NCI-H510A (cell line): ENCODE results near the gene ENG.
A peak's percentile ranks its signal among the peaks of the same experiment; 100 is the strongest.
"Not testable (repeated sequence)": the region's sequence is repeated elsewhere in the genome, so short reads cannot be mapped to it uniquely, and the experiment has no call there.

ENCODE experiments used
- DNase-seq: peaks from one replicate; lab custom pipeline; 2025; lab: John Stamatoyannopoulos, UW

The ENG gene

GRCh38 chr9:127878001-127878651 lies 23.7 kb upstream of the ENG start:
- DNase-seq, result no peak

- peak; percentile 46 for DNase-seq
Measured at GRCh38 chr9:127877566-127877998, 23.1 kb upstream of the ENG start, which contains the start of gene AK1. AK1 (minus strand) TSS chr9:127877675; CDS start chr9:127874617, 3,058 bp downstream.

GRCh38 chr9:127876764-127877562 lies 22.5 kb upstream of the ENG start:
- no peak for DNase-seq

- no peak for DNase-seq
Measured at GRCh38 chr9:127876026-127876763, 21.7 kb upstream of the ENG start.

GRCh38 chr9:127875306-127875966 lies 21.0 kb upstream of the ENG start:
- no peak for DNase-seq

GRCh38 chr9:127874301-127875221 lies 20.1 kb upstream of the ENG start:
- no peak for DNase-seq

- no peak for DNase-seq
Measured at GRCh38 chr9:127873886-127874285, 19.4 kb upstream of the ENG start.

GRCh38 chr9:127873223-127873691 lies 18.8 kb upstream of the ENG start:
- DNase-seq, result no peak

GRCh38 chr9:127872369-127873222 lies 18.1 kb upstream of the ENG start:
- no peak for DNase-seq

GRCh38 chr9:127871531-127871930 lies 17.1 kb upstream of the ENG start:
- DNase-seq, result no peak

- no peak for DNase-seq
Measured at GRCh38 chr9:127870887-127871286, 16.4 kb upstream of the ENG start.

- not testable (repeated sequence) for DNase-seq
Measured at GRCh38 chr9:127870153-127870491, 15.7 kb upstream of the ENG start.

- DNase-seq, result peak; percentile 65
Measured at GRCh38 chr9:127869310-127870152, 15.1 kb upstream of the ENG start.

GRCh38 chr9:127868278-127868902 lies 13.9 kb upstream of the ENG start:
- no peak for DNase-seq

- DNase-seq, result no peak
Measured at GRCh38 chr9:127867356-127868277, 13.2 kb upstream of the ENG start.

- DNase-seq, result no peak
Measured at GRCh38 chr9:127866535-127866934, 12.1 kb upstream of the ENG start.

GRCh38 chr9:127865645-127866464 lies 11.4 kb upstream of the ENG start:
- DNase-seq, result no peak
